CD4-positive, alpha-beta T cell (primary cell): ENCODE measurements around the gene C1R. TPM values are rescaled to one million over a fixed set of nuclear protein-coding genes. Genes with fewer than 3 reads are reported as not detected.

Source experiments
- ATAC-seq: fragments of 200-7000 bp; cut with Tn5 transposase; one replicate; pipeline ENCODE4 v1.10.0; 2022; ENCODE audit warnings: mild to moderate bottlenecking; ENCODE audit not compliant: poor library complexity
- CTCF ChIA-PET: fragments of 350-600 bp; sonication (Branson Sonifier 250); formaldehyde crosslinking; loops from one replicate; lab custom pipeline; 2021; ENCODE audit warnings: antibody characterized with exemption, inconsistent platforms; lab: Charles Lee
- POLR2A ChIA-PET: fragments of 350-600 bp; sonication (Branson Sonifier 250); formaldehyde crosslinking; loops from one replicate; lab custom pipeline; 2021; ENCODE audit warnings: antibody characterized with exemption, inconsistent platforms; lab: Charles Lee
- DNase-seq, 14 experiments: peaks; one replicate each; pipeline ENCODE4 v3.0.0-alpha.2; 2013 to 2020; ENCODE audit warnings: mixed read lengths in 2 of 14
- H3K27ac ChIP-seq, 2 donors: one replicate each; pipeline versions ENCODE4 v1.5.1 to v1.7.0; 2013; ENCODE audit warnings: low read length in 2 of 2, low read depth in 1 of 2, mild to moderate bottlenecking in 1 of 2
- H3K27me3 ChIP-seq, 2 experiments: 1 replicate in 1 of 2; 2 replicates in 1 of 2; pipeline versions ENCODE4 v1.6.1 to v1.7.0; 2013; ENCODE audit warnings: low read length in 2 of 2, control low read depth in 1 of 2, mild to moderate bottlenecking in 1 of 2, moderate library complexity in 1 of 2; ENCODE audit not compliant: insufficient read depth in 2 of 2, control insufficient read depth in 1 of 2
- H3K36me3 ChIP-seq: one replicate; pipeline ENCODE4 v1.6.1; 2013; ENCODE audit warnings: low read length, control low read depth; ENCODE audit not compliant: insufficient read depth
- H3K4me1 ChIP-seq: one replicate; pipeline ENCODE4 v1.6.1; 2013; ENCODE audit warnings: low read length, control low read depth; ENCODE audit not compliant: insufficient read depth
- H3K4me3 ChIP-seq: one replicate; pipeline ENCODE4 v1.5.1; 2013; ENCODE audit warnings: mild to moderate bottlenecking, low read length, moderate library complexity
- H3K9me3 ChIP-seq, 2 experiments: 1 replicate in 1 of 2; 2 replicates in 1 of 2; pipeline versions ENCODE4 v1.6.1 to v1.7.0; 2013; ENCODE audit warnings: low read length in 2 of 2, mild to moderate bottlenecking in 2 of 2, control low read depth in 1 of 2, moderate library complexity in 1 of 2; ENCODE audit not compliant: control insufficient read depth in 1 of 2, insufficient read depth in 1 of 2
- H3K27ac Mint-ChIP-seq: one replicate; pipeline ENCODE4 v1.8.0; 2020; ENCODE audit warnings: mixed read lengths
- H3K27me3 Mint-ChIP-seq: one replicate; pipeline ENCODE4 v1.8.0; 2021; ENCODE audit warnings: mixed read lengths
- H3K36me3 Mint-ChIP-seq: one replicate; pipeline ENCODE4 v1.8.0; 2021; ENCODE audit warnings: low read depth, mixed read lengths
- H3K4me1 Mint-ChIP-seq: one replicate; pipeline ENCODE4 v1.8.0; 2021; ENCODE audit warnings: low read depth, mixed read lengths
- H3K4me3 Mint-ChIP-seq: one replicate; pipeline ENCODE4 v1.8.0; 2020; ENCODE audit warnings: mild to moderate bottlenecking, mixed read lengths
- H3K9me3 Mint-ChIP-seq: one replicate; pipeline ENCODE4 v1.8.0; 2020; ENCODE audit warnings: mixed read lengths
- CTCF ChIP-seq: fragments of 200-600 bp; IDR thresholded peaks from one replicate; pipeline ENCODE4 v1.8.0; 2022; ENCODE audit warnings: antibody characterized with exemption, mild to moderate bottlenecking
- intact Hi-C, 2 experiments: fragments of 100-400 bp; cut with DNase I in 1 of 2; cut with micrococcal nuclease in 1 of 2; formaldehyde crosslinking; loops; one replicate each; pipeline versions ENCODE4 v1.15.1 to v1.9.0; 2023 to 2025; cut with DNase I, micrococcal nuclease
- total RNA-seq, 174 experiments: library from RNA in 2 of 174; stranded (reverse) in 2 of 174; gene quantifications; one replicate each; pipeline ENCODE4 v1.2.3 and lab custom pipeline; 2021 to 2026

The C1R gene
- total RNA-seq, 2 experiments from 2014 or later = 3.1 to 4.0 TPM

DNA sequence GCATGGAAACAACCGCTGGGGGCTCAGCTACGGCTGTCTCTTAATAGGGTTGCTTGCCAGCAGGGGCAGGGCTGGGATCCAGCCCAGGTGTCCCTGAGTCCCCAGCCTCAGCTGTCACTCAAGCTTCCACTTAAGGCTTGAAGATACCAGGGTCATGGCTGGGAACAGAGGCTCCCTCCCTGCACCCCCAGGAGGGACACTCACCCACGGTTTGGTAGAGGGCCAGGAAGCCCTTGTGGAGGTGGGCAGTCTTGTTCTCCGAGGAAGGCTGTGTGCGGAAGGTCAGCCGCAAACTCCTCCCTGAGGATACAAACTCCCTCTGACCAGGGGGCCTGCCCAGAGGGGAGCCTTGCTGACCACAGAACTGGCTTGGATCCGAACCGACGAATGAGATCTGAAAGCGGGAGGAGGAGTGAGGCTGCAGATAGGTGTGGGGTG, 9.5 kb upstream of the C1R start:
- intact Hi-C loops = no loop called here
- no peak for ATAC-seq

DNA sequence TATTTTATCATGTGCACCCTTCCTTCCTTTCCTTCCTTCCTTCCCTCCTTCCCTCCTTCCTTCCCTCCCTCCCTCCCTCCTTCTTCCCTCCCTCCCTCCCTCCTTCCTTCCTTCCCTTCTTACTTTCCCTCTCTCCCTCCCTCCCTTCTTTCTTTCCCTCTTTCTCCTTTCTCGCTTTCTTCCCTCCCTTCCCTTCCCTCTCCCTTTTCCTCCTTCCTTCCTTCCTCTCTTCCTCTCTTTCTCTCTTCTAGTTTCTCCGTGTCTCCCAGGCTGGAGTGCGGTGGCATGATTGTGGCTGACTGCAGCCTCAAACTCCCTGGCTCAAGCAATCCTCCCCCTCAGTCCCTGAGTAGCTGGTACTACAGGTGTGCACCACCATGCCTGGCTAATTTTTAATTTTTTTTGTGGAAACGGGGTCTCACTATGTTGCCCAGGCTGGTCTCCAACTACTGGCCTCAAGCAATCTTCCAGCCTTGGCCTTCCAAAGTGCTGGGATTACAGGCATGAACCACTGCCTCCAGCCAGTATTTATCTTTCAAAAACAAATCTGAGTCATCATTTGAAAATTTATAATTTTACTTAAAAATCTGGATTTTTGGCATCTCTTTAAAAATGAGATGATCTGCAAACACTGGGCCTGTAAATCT, 8.9 kb upstream of the C1R start:
- intact Hi-C loops = no loop called here
- no peak overlapping the region for H3K27ac Mint-ChIP-seq
- H3K27ac ChIP-seq = no peak overlapping the region
- TF ChIP-seq CTCF = no peak
- H3K27me3 ChIP-seq = no peaks in the 10 kb centered on the region
- peaks cover 10% of the 10 kb centered on the region for H3K4me1 ChIP-seq
- no peaks in the 10 kb centered on the region for H3K9me3 ChIP-seq
- H3K27me3 Mint-ChIP-seq = no peaks in the 10 kb centered on the region
- ChIA-PET CTCF (interaction anchor here (2.0 kb wide), 1 partner anchor 229 kb away, joined by 6 read pairs; the partner anchor contains the start of gene SPSB2), POLR2A (no interaction called here)
- peaks cover 50% of the 10 kb centered on the region for H3K36me3 Mint-ChIP-seq
- H3K36me3 ChIP-seq = peaks cover 48% of the 10 kb centered on the region
- no peak overlapping the region for H3K4me3 Mint-ChIP-seq
- DNase-seq (no peak), ATAC-seq (no peak)
- peaks cover 5% of the 10 kb centered on the region for H3K9me3 Mint-ChIP-seq
- peaks cover 27% of the 10 kb centered on the region for H3K4me1 Mint-ChIP-seq
- H3K4me3 ChIP-seq = no peak overlapping the region

More for the DNA sequence above, 9.5 kb upstream of the C1R start:
- Mint-ChIP-seq H3K9me3 (peaks cover 9% of the 10 kb centered on the region), H3K4me3 (no peak overlapping the region), H3K27ac (no peak overlapping the region), H3K4me1 (peaks cover 33% of the 10 kb centered on the region), H3K36me3 (peaks cover 56% of the 10 kb centered on the region), H3K27me3 (no peaks in the 10 kb centered on the region)
- Histone ChIP-seq H3K4me1 (peaks cover 10% of the 10 kb centered on the region), H3K36me3 (peaks cover 49% of the 10 kb centered on the region), H3K27ac (no peak overlapping the region), H3K4me3 (no peak overlapping the region), H3K27me3 (no peaks in the 10 kb centered on the region), H3K9me3 (no peaks in the 10 kb centered on the region)
- no peak for DNase-seq
- POLR2A ChIA-PET = no interaction called here
- CTCF ChIA-PET = interaction anchor here (2.0 kb wide), 1 partner anchor 229 kb away, joined by 6 read pairs; the partner anchor contains the start of gene SPSB2
- TF ChIP-seq CTCF = no peak

DNA sequence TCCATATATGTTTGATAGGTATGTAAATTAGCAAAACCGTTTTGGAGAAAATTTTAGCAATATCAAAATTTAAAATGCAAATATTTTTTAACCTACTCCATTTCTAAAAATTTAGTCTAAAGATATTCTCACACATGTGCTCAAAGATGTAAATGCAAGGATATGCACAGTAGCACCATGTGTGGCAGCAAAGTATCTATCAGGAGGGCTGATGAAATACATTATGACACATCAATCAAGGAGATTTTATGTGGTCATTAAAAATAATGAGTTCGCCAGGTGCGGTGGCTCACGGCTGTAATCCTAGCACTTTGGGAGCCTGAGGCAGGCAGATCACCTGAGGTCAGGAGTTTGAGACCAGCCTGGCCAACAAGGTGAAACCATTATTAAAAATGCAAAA, 8.0 kb upstream of the C1R start:
- ChIA-PET CTCF (no interaction called here), POLR2A (no interaction called here)
- Mint-ChIP-seq H3K4me3 (no peak overlapping the region), H3K4me1 (peaks cover 18% of the 10 kb centered on the region), H3K36me3 (peaks cover 42% of the 10 kb centered on the region), H3K9me3 (no peaks in the 10 kb centered on the region), H3K27ac (no peak overlapping the region), H3K27me3 (no peaks in the 10 kb centered on the region)
- Histone ChIP-seq H3K4me1 (peaks cover 9% of the 10 kb centered on the region), H3K27me3 (no peaks in the 10 kb centered on the region), H3K36me3 (peaks cover 41% of the 10 kb centered on the region), H3K9me3 (no peaks in the 10 kb centered on the region), H3K4me3 (no peak overlapping the region), H3K27ac (no peak overlapping the region)
- TF ChIP-seq CTCF = no peak
- ATAC-seq (no peak), DNase-seq (no peak)
- intact Hi-C loops = no loop called here
